ENCODE results near the gene ZNF497.

ZNF497 gene

DNA sequence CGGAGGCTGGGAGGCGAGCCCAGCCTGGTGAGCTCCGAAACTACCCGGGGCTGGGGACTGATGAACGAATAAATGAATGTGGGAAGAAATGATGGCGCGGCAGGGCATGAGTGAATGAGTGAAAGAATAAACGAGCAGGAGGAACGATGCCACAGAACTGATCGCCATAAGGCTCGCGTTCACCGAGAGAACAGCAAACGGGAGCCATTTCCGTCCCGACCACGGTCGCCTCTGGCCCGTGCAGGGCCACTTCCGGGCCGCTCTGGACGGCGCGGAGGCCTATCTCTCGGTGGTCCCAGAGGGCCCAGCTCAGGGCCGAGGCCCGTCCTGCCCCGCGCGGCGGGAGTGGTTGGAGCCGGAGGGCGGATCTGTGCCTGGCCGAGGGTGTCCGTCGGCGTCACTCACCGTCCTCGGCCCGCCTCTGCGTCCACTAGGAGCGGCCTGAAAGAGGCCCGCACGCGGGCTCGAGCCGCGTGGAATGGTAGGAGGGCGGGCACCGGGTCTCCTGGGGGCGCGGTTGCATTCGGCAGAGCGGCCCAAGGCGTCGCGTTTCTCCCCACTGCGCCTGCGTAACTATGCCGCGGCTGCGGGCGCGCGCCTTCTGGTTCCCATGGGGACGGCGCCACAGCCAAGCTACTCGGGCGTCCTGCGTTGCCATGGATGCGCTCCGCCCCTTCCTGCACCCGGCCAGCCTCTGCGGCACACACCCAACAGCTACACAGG is at the start of gene ZNF497:
TSS of gene ZNF497 (minus strand) at position 480 of the 723 bp plus-strand sequence. CDS start 5,116 bp downstream, outside the sequence.
- TF ChIP-seq, protein P1, sequence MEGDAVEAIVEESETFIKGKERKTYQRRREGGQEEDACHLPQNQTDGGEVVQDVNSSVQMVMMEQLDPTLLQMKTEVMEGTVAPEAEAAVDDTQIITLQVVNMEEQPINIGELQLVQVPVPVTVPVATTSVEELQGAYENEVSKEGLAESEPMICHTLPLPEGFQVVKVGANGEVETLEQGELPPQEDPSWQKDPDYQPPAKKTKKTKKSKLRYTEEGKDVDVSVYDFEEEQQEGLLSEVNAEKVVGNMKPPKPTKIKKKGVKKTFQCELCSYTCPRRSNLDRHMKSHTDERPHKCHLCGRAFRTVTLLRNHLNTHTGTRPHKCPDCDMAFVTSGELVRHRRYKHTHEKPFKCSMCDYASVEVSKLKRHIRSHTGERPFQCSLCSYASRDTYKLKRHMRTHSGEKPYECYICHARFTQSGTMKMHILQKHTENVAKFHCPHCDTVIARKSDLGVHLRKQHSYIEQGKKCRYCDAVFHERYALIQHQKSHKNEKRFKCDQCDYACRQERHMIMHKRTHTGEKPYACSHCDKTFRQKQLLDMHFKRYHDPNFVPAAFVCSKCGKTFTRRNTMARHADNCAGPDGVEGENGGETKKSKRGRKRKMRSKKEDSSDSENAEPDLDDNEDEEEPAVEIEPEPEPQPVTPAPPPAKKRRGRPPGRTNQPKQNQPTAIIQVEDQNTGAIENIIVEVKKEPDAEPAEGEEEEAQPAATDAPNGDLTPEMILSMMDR (IDR thresholded peaks at IDR 0.05), result no peak

DNA sequence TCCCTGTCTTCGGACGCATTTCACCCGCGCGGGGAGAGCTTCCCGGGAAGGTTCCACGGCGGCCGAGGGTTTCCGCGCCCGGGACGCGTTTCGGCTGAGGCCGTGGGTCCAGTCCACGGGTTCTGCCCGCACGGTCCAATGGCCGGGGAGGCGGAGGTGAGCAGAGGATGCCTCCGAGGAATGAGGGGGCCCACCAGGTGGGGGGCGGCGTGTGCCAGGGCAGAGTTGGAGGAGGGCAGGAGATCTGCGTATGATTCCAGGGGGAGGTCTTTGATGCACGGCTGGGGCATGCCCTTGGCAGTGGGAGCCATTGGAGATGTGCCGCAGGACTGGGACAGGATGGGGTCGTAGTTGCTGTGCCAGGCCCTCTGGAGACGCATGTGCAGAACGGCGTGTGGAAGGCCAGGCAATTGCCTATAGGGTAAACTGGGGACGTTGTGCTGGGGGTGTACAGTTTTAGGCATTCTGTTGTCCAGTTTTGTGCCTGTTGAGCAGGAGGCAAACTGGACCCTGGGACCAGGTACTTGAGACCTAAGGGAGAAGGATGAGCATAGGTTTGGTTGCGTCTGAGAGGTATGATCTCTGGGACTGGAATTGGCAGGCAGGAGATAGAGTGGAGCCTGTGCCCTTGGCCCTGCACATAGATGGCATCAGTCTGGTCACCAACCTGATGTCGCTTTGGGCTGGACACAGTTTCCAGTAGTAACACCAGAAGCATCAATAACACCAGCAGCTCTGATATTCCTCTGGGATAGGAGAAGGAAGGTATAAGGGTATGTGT is 46.6 kb upstream of the ZNF497 start:
- TF ChIP-seq, protein P1 (IDR thresholded peaks at IDR 0.05), result no peak

DNA sequence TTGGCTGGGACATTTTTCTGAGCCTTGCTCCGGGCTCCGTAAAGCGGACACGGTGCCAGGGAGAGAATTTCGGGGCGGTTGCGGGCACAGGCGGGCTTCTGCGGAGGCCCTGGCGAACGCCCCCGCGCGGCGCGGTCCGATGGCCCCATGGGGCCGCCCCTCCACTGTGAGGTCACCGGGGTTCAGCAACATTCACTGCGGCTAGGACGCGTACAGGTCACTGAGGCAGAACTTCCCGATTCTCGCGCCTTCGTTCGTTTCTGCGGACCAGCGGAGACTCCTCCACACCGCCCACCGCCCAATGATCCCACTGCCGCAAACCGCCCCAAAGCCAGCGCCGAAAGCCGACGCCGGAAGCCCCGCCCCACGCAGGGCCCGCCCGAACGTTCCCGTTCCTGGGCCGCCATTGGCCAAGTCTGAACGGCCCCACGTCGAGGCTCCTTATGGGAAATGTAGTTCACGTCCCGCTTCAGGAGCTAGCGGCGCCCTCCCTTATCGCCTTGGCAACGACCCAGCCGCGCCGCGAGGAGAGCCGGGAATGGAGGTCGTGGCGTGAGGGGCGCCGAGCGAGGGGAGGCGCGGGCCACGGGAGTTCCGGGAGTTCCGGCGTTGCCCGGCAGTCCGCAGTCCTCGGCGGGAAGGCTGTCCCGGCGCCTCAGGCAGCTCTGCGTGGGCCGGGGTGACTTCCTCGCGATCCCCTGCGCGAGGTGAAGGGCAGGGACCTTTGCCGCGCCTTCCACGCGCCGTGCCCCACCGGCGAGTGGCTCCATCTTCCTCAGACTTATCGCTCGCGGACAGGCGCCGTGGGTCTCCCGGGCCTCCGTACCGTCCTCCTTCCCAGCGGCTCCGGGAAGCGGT is 45.8 kb upstream of the ZNF497 start, which contains the start of gene ZNF584:
TSS of gene ZNF584 (plus strand) at position 498 of the 858 bp plus-strand sequence. CDS start 499 bp downstream, outside the sequence.
- TF ChIP-seq, protein P1 (IDR thresholded peaks at IDR 0.05), result no peak

DNA sequence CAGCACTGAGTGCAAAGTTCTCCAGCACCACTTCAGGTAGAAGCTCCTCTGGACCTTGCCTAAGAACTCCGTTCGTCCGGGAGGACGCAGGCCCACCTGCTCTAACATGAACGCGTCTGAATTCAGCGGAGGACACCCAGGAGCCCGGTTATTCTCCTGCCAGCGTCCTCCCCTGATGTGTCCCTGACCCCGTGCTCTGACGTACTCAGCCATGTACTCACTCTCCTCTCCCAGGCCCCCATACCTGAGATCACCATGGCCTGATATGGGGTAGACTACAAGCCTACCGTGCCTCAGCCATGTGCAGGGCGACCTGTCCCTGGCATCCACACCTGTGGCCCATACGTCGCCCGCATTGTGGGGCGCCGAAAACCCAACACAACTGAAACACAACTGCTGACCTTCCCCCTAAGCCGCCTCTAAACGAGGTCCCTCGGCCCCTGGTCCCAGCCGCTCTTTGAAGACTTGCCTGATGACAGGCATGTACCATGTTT is 45.2 kb upstream of the ZNF497 start:
- TF ChIP-seq, protein P1 (IDR thresholded peaks at IDR 0.05), result no peak

DNA sequence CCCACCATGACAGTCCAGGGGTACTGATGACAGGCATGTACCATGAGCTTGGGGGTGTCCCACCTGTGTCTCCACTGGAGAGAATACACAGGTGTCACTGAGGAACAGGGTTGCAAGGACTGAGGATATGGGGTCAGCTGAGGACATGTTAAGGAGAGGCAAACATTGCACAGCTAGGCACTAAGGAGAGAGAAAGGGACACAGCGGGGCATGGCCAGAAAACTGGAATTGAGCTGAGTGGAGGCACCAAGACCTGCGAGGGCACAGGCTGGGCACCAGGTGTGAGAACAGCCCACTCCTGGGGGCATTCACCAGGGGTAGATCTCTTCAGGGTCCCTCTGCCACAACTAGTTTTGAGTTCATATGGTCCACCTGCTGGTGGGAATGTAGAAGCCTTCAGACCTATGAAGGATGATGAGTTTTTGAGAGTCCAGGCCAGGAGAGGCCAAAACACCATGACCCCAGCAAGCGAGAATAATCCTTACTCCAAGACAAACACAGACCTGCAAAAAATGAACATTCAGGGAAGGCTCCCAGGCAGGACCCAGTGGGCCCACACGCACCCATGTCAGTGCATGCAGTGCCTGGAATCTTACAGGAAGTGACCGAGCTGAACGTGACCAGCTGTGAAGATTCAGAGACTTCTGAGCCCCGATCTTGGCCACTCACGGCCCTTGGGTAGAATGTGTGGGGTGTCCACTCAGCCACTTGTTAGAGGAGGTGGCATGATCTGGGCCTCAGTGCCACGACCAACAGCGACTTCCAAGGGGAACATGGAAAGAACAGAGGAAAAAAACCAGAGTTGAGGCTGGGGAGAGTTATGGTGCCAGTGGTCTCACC is 44.5 kb upstream of the ZNF497 start:
- TF ChIP-seq, protein P1 (IDR thresholded peaks at IDR 0.05), result peak; percentile 27; the same call in 1 of the 2 replicates

DNA sequence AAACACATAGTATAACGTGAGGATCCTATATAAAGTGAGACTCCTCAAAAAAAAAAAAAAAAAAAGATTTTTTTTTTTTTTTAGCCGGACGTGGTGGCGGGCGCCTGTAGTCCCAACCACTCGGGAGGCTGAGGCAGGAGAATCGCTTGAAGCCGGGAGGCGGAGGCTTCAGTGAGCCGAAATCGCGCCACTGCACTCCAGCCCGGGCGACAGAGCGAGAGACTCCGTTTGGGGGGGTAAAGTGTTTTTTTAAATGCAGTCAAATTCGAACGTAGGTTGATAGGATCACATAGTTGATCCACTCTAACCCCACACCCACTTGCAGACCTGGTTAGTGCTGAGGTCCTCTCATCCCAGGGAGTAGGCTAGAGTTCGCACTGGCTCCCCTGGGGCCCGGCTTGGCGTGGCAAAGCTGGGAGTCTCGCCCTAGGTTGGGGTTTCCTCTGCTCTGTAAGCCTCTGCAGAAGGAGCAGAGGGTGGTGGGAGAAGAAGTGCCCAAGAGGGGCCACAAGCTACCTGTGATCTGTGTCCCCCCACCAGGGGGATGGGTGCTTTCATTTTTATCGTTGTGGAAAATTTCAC is 39.4 kb upstream of the ZNF497 start:
- TF ChIP-seq, protein P1 (IDR thresholded peaks at IDR 0.05), result no peak

Measured in LNCAP (cell line).